Panc1 (cell line): ENCODE data around the gene ALPP. TPM values are rescaled to one million over a fixed set of nuclear protein-coding genes. Genes with fewer than 3 reads are reported as not detected.

Experiments
- ATAC-seq: fragments of 200-7000 bp; cut with Tn5 transposase; 2 replicates; pipeline ENCODE4 v1.9.1; 2020; ENCODE audit warnings: mild to moderate bottlenecking, moderate library complexity
- BruUV-seq: library from RNA; stranded (reverse); fragments of 400-500 nt; replicated peaks from 2 replicates; lab custom pipeline; 2021; lab: Mats Ljungman, UMichigan
- CTCF ChIA-PET: fragments of 300-600 bp; sonication (Branson Sonifier 250); formaldehyde crosslinking; loops from one replicate; lab custom pipeline; 2022; ENCODE audit warnings: antibody characterized with exemption; lab: Charles Lee
- POLR2A ChIA-PET: fragments of 300-600 bp; sonication (Branson Sonifier 250); formaldehyde crosslinking; loops from one replicate; lab custom pipeline; 2022; ENCODE audit warnings: antibody characterized with exemption; lab: Charles Lee
- DNase-seq: peaks from one replicate; pipeline ENCODE4 v3.0.0-alpha.2; 2010; ENCODE audit warnings: low read depth, low spot score
- H3K27ac ChIP-seq: 2 replicates; pipeline ENCODE4 v1.5.1; 2011; ENCODE audit warnings: mild to moderate bottlenecking, low read length, inconsistent platforms
- H3K27me3 ChIP-seq: fragments of 200-500 bp; sonication (Bioruptor generic); 2 replicates; pipeline ENCODE4 v1.6.0; 2014; ENCODE audit warnings: low read length, inconsistent platforms; ENCODE audit not compliant: control insufficient read depth, insufficient read depth
- H3K36me3 ChIP-seq: fragments of 200-500 bp; sonication (Bioruptor generic); 2 replicates; pipeline ENCODE4 v1.5.1; 2014; ENCODE audit warnings: inconsistent platforms, mild to moderate bottlenecking, low read length, moderate library complexity; ENCODE audit not compliant: control insufficient read depth, insufficient read depth
- H3K4me1 ChIP-seq: 2 replicates; pipeline ENCODE4 v1.5.1; 2011; ENCODE audit warnings: inconsistent platforms, mild to moderate bottlenecking, low read length, moderate library complexity; ENCODE audit not compliant: control insufficient read depth, insufficient read depth
- H3K4me3 ChIP-seq, 2 experiments: 2 replicates each; pipeline ENCODE4 v1.5.1; 2011 to 2012; ENCODE audit warnings: low read depth in 2 of 2, low read length in 2 of 2, mild to moderate bottlenecking in 2 of 2, inconsistent platforms in 1 of 2, moderate library complexity in 1 of 2
- H3K9me3 ChIP-seq: fragments of 200-500 bp; sonication (Bioruptor generic); 2 replicates; pipeline ENCODE4 v1.5.1; 2014; ENCODE audit warnings: low read depth, mild to moderate bottlenecking, inconsistent platforms, low read length, moderate library complexity; ENCODE audit not compliant: control insufficient read depth, insufficient read depth
- POLR2AphosphoS5 ChIP-seq: IDR thresholded peaks from 2 replicates; pipeline ENCODE4 v1.6.1; 2012; ENCODE audit warnings: mild to moderate bottlenecking, low read depth, low read length, moderate library complexity
- SIN3A ChIP-seq: IDR thresholded peaks from 2 replicates; pipeline ENCODE4 v1.6.1; 2012; ENCODE audit warnings: low read depth, mild to moderate bottlenecking, low read length, moderate library complexity, borderline replicate concordance; ENCODE audit not compliant: insufficient read depth
- TCF7L2 ChIP-seq: IDR thresholded peaks from 2 replicates; pipeline ENCODE4 v1.6.1; 2011; ENCODE audit warnings: mild to moderate bottlenecking, low read depth, low read length, inconsistent platforms
- in situ Hi-C: cut with HindIII; loops from 2 replicates; pipeline ENCODE4 v1.10.0; 2016; ENCODE audit warnings: low sequenced_read_pairs, low pct_unique_long_range_greater_than_20kb
- intact Hi-C: fragments of 100-400 bp; cut with micrococcal nuclease; formaldehyde crosslinking; loops from one replicate; pipeline ENCODE4 v1.10.0; 2022; ENCODE audit not compliant: unreplicated experiment
- total RNA-seq: library from RNA; stranded (reverse); gene quantifications from one replicate; pipeline ENCODE4 v1.2.1, GENCODE V29; 2021; ENCODE audit not compliant: unreplicated experiment
- TF ChIP-seq, protein P1 (sequence below): fragments of 450-650 bp; IDR thresholded peaks from 2 replicates; pipeline ENCODE4 v1.5.1; 2017; ENCODE audit warnings: mild to moderate bottlenecking
- TF ChIP-seq, protein P2 (sequence below), 2 experiments: IDR thresholded peaks; 2 replicates each; pipeline ENCODE4 v1.6.1; 2011 to 2012; ENCODE audit warnings: low read depth in 2 of 2, control low read depth in 1 of 2, low read length in 1 of 2, mild to moderate bottlenecking in 1 of 2, moderate library complexity in 1 of 2; ENCODE audit not compliant: insufficient read depth in 1 of 2

Gene ALPP
- total RNA-seq, 1 experiment from 2014 or later: 7.3 TPM

DNA sequence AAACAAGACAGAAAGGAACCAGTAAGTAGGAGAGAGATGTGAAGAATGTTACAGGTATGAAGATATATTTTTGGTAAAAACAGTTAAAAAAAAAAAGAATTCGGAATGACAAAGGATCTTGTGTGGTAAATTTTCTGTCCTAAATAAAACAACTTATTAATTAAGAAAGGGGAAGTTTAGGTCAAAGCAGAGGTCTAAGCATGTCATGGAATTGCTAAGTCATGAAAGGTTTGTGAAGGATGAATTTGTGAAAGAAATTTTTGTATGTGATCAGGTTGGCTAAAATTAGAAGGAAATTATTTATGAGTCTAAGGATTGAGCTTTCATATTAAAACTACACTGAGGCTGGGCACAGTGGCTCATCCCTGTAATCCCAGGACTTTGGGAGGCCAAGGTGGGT lies 17.0 kb downstream of the ALPP start:
- ChIA-PET POLR2A (no interaction called here), CTCF (no interaction called here)
- in situ Hi-C loops: no loop called here
- ATAC-seq (no peak), DNase-seq (no peak)
- Histone ChIP-seq H3K4me3 (no peak overlapping the region), H3K27me3 (no peaks in the 10 kb centered on the region), H3K36me3 (no peaks in the 10 kb centered on the region), H3K4me1 (no peaks in the 10 kb centered on the region), H3K9me3 (no peaks in the 10 kb centered on the region), H3K27ac (no peak overlapping the region)
- intact Hi-C loops: no loop called here
- BruUV-seq: no TSS peak
- TF ChIP-seq, protein P1, sequence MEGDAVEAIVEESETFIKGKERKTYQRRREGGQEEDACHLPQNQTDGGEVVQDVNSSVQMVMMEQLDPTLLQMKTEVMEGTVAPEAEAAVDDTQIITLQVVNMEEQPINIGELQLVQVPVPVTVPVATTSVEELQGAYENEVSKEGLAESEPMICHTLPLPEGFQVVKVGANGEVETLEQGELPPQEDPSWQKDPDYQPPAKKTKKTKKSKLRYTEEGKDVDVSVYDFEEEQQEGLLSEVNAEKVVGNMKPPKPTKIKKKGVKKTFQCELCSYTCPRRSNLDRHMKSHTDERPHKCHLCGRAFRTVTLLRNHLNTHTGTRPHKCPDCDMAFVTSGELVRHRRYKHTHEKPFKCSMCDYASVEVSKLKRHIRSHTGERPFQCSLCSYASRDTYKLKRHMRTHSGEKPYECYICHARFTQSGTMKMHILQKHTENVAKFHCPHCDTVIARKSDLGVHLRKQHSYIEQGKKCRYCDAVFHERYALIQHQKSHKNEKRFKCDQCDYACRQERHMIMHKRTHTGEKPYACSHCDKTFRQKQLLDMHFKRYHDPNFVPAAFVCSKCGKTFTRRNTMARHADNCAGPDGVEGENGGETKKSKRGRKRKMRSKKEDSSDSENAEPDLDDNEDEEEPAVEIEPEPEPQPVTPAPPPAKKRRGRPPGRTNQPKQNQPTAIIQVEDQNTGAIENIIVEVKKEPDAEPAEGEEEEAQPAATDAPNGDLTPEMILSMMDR: no peak
- TF ChIP-seq, protein P2, sequence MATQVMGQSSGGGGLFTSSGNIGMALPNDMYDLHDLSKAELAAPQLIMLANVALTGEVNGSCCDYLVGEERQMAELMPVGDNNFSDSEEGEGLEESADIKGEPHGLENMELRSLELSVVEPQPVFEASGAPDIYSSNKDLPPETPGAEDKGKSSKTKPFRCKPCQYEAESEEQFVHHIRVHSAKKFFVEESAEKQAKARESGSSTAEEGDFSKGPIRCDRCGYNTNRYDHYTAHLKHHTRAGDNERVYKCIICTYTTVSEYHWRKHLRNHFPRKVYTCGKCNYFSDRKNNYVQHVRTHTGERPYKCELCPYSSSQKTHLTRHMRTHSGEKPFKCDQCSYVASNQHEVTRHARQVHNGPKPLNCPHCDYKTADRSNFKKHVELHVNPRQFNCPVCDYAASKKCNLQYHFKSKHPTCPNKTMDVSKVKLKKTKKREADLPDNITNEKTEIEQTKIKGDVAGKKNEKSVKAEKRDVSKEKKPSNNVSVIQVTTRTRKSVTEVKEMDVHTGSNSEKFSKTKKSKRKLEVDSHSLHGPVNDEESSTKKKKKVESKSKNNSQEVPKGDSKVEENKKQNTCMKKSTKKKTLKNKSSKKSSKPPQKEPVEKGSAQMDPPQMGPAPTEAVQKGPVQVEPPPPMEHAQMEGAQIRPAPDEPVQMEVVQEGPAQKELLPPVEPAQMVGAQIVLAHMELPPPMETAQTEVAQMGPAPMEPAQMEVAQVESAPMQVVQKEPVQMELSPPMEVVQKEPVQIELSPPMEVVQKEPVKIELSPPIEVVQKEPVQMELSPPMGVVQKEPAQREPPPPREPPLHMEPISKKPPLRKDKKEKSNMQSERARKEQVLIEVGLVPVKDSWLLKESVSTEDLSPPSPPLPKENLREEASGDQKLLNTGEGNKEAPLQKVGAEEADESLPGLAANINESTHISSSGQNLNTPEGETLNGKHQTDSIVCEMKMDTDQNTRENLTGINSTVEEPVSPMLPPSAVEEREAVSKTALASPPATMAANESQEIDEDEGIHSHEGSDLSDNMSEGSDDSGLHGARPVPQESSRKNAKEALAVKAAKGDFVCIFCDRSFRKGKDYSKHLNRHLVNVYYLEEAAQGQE (IDR thresholded peaks at IDR 0.05; ENCODE audit: insufficient read depth in 1 of 2, low read depth in 2 of 2, low read length in 1 of 2): no peak
- TF ChIP-seq TCF7L2 (no peak), POLR2AphosphoS5 (no peak)

DNA sequence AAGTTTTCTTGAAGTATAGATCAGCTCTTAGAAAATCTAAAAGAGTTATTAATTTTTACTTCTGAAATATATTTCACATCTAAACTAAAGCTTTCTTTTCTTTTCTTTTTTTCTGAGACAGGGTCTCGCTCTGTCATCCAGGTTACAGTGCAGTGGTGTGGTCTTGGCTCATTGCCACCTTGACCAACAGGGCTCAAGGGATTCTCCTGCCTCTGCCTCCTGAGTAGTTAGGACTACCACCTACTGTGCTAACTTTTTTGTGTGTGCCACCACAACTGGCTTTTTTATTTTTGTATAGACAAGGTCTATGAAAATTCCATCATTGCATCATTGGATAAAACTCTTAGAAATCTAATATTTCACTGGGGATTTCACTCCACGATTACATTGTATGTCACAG lies 18.1 kb downstream of the ALPP start:
- ChIA-PET CTCF (interaction anchor here (0.7 kb wide), 1 partner anchor 286 kb away, joined by 5 read pairs; no protein-coding TSS in a partner anchor), POLR2A (interaction anchor here (0.7 kb wide), 1 partner anchor 143 kb away, joined by 4 read pairs; the partner anchor contains the start of gene CHRNG)
- H3K4me1 ChIP-seq: no peaks in the 10 kb centered on the region
- no peaks in the 10 kb centered on the region for H3K36me3 ChIP-seq
- DNase-seq (no peak), ATAC-seq (no peak)
- BruUV-seq: no TSS peak
- intact Hi-C loops (no loop called here), in situ Hi-C loops (no loop called here)
- TF ChIP-seq POLR2AphosphoS5: no peak
- TF ChIP-seq SIN3A: no peak
- TF ChIP-seq, protein P1: no peak
- TF ChIP-seq TCF7L2: no peak
- TF ChIP-seq, protein P2 (IDR thresholded peaks at IDR 0.05; ENCODE audit: insufficient read depth in 1 of 2, low read depth in 2 of 2, low read length in 1 of 2): no peak
- H3K9me3 ChIP-seq: no peaks in the 10 kb centered on the region
- no peaks in the 10 kb centered on the region for H3K27me3 ChIP-seq
- no peak overlapping the region for H3K27ac ChIP-seq
- no peak overlapping the region for H3K4me3 ChIP-seq
